MG63 (cell line): Measurements from ENCODE around the gene OXCT1. TPM values are rescaled to one million over a fixed set of nuclear protein-coding genes. Genes with fewer than 3 reads are reported as not detected.
"Not testable (repeated sequence)": the region's sequence is repeated elsewhere in the genome, so short reads cannot be mapped to it uniquely, and the experiment has no call there.

Experiments
- DNase-seq: peaks from one replicate; pipeline ENCODE4 v3.0.0-alpha.2; 2020
- H3K27me3 ChIP-seq: fragments of 250-450 bp; sonication (Bioruptor Pico); 2 replicates; pipeline ENCODE4 v1.5.1; 2020; ENCODE audit warnings: mild to moderate bottlenecking, moderate library complexity
- H3K36me3 ChIP-seq: fragments of 250-450 bp; sonication (Bioruptor Pico); 2 replicates; pipeline ENCODE4 v1.5.1; 2020; ENCODE audit warnings: mild to moderate bottlenecking, moderate library complexity
- H3K4me3 ChIP-seq: fragments of 250-450 bp; sonication (Bioruptor Pico); 2 replicates; pipeline ENCODE4 v1.5.1; 2020; ENCODE audit warnings: mild to moderate bottlenecking, moderate library complexity
- H3K9me3 ChIP-seq: fragments of 250-450 bp; sonication (Bioruptor Pico); 2 replicates; pipeline ENCODE4 v1.5.1; 2020; ENCODE audit warnings: mild to moderate bottlenecking, moderate library complexity
- total RNA-seq: library from RNA; depleted of rRNA; stranded (reverse); fragments of >200 nt; shearing (Covaris generic); gene quantifications from 2 replicates; pipeline ENCODE4 v1.2.3, GENCODE V29; 2014; ENCODE audit warnings: low replicate concordance

OXCT1 gene
- total RNA-seq, 1 experiment from 2014 or later, result 30.0 TPM

- Histone ChIP-seq H3K4me3 (no peak overlapping the region), H3K36me3 (peaks cover 5% of the 10 kb centered on the region), H3K27me3 (no peaks in the 10 kb centered on the region), H3K9me3 (no peaks in the 10 kb centered on the region)
- no peak for DNase-seq
Measured at GRCh38 chr5:41735213-41735612, 135.0 kb downstream of the OXCT1 start.

- H3K4me3 ChIP-seq, H3K27me3 ChIP-seq, H3K36me3 ChIP-seq, DNase-seq, H3K9me3 ChIP-seq: not testable (repeated sequence)
Measured at GRCh38 chr5:41729381-41729780, 140.8 kb downstream of the OXCT1 start.

GRCh38 chr5:41728281-41728680 lies 141.9 kb downstream of the OXCT1 start:
- no peaks in the 10 kb centered on the region for H3K27me3 ChIP-seq
- H3K36me3 ChIP-seq, result no peaks in the 10 kb centered on the region
- H3K9me3 ChIP-seq, result no peaks in the 10 kb centered on the region
- no peak for DNase-seq
- no peak overlapping the region for H3K4me3 ChIP-seq

- Histone ChIP-seq H3K4me3 (no peak overlapping the region), H3K9me3 (no peaks in the 10 kb centered on the region), H3K36me3 (no peaks in the 10 kb centered on the region), H3K27me3 (no peaks in the 10 kb centered on the region)
- no peak for DNase-seq
Measured at GRCh38 chr5:41722359-41722950, 147.8 kb downstream of the OXCT1 start.

- Histone ChIP-seq H3K4me3 (no peak overlapping the region), H3K9me3 (no peaks in the 10 kb centered on the region), H3K36me3 (no peaks in the 10 kb centered on the region), H3K27me3 (no peaks in the 10 kb centered on the region)
- DNase-seq, result no peak
Measured at GRCh38 chr5:41721516-41721915, 148.7 kb downstream of the OXCT1 start.

GRCh38 chr5:41716382-41716781 lies 153.8 kb downstream of the OXCT1 start:
- DNase-seq, result no peak
- Histone ChIP-seq H3K36me3 (no peaks in the 10 kb centered on the region), H3K27me3 (no peaks in the 10 kb centered on the region), H3K4me3 (no peak overlapping the region), H3K9me3 (no peaks in the 10 kb centered on the region)

GRCh38 chr5:41714446-41714845 lies 155.8 kb downstream of the OXCT1 start:
- H3K4me3 ChIP-seq, H3K27me3 ChIP-seq, H3K36me3 ChIP-seq, H3K9me3 ChIP-seq, DNase-seq: not testable (repeated sequence)

- DNase-seq, result no peak
- H3K27me3 ChIP-seq, result no peaks in the 10 kb centered on the region
- no peaks in the 10 kb centered on the region for H3K36me3 ChIP-seq
- H3K4me3 ChIP-seq, result no peak overlapping the region
- H3K9me3 ChIP-seq, result peaks cover 7% of the 10 kb centered on the region
Measured at GRCh38 chr5:41708604-41708940, 161.7 kb downstream of the OXCT1 start.

GRCh38 chr5:41707853-41708603 lies 162.2 kb downstream of the OXCT1 start:
- Histone ChIP-seq H3K27me3 (no peaks in the 10 kb centered on the region), H3K9me3 (peaks cover 7% of the 10 kb centered on the region), H3K36me3 (no peaks in the 10 kb centered on the region), H3K4me3 (no peak overlapping the region)
- DNase-seq, result no peak

GRCh38 chr5:41695920-41696582 lies 174.2 kb downstream of the OXCT1 start:
- no peaks in the 10 kb centered on the region for H3K9me3 ChIP-seq
- no peak for DNase-seq
- no peak overlapping the region for H3K4me3 ChIP-seq
- H3K36me3 ChIP-seq, result no peaks in the 10 kb centered on the region
- 0 out of 2 replicates have a peak, but pooled peaks cover 3% of the 10 kb centered on the region for H3K27me3 ChIP-seq

GRCh38 chr5:41686767-41687166 lies 183.5 kb downstream of the OXCT1 start:
- no peaks in the 10 kb centered on the region for H3K36me3 ChIP-seq
- H3K4me3 ChIP-seq, result no peak overlapping the region
- H3K9me3 ChIP-seq, result no peaks in the 10 kb centered on the region
- no peak for DNase-seq
- no peaks in the 10 kb centered on the region for H3K27me3 ChIP-seq

- H3K4me3 ChIP-seq, result no peak overlapping the region
- no peak for DNase-seq
- H3K36me3 ChIP-seq, result no peaks in the 10 kb centered on the region
- H3K9me3 ChIP-seq, result no peaks in the 10 kb centered on the region
- no peaks in the 10 kb centered on the region for H3K27me3 ChIP-seq
Measured at GRCh38 chr5:41686191-41686590, 184.0 kb downstream of the OXCT1 start.

- Histone ChIP-seq H3K36me3 (no peaks in the 10 kb centered on the region), H3K4me3 (no peak overlapping the region), H3K27me3 (no peaks in the 10 kb centered on the region), H3K9me3 (peaks cover 5% of the 10 kb centered on the region)
- DNase-seq, result no peak
Measured at GRCh38 chr5:41683181-41683580, 187.0 kb downstream of the OXCT1 start.

GRCh38 chr5:41682641-41683040 lies 187.6 kb downstream of the OXCT1 start:
- Histone ChIP-seq H3K4me3 (no peak overlapping the region), H3K9me3 (peaks cover 5% of the 10 kb centered on the region), H3K27me3 (no peaks in the 10 kb centered on the region), H3K36me3 (no peaks in the 10 kb centered on the region)
- DNase-seq, result no peak

GRCh38 chr5:41681840-41682239 lies 188.4 kb downstream of the OXCT1 start:
- Histone ChIP-seq H3K36me3 (no peaks in the 10 kb centered on the region), H3K9me3 (peaks cover 5% of the 10 kb centered on the region), H3K27me3 (no peaks in the 10 kb centered on the region), H3K4me3 (no peak overlapping the region)
- no peak for DNase-seq
